ENCODE measurements around the gene NCLN.

DNA sequence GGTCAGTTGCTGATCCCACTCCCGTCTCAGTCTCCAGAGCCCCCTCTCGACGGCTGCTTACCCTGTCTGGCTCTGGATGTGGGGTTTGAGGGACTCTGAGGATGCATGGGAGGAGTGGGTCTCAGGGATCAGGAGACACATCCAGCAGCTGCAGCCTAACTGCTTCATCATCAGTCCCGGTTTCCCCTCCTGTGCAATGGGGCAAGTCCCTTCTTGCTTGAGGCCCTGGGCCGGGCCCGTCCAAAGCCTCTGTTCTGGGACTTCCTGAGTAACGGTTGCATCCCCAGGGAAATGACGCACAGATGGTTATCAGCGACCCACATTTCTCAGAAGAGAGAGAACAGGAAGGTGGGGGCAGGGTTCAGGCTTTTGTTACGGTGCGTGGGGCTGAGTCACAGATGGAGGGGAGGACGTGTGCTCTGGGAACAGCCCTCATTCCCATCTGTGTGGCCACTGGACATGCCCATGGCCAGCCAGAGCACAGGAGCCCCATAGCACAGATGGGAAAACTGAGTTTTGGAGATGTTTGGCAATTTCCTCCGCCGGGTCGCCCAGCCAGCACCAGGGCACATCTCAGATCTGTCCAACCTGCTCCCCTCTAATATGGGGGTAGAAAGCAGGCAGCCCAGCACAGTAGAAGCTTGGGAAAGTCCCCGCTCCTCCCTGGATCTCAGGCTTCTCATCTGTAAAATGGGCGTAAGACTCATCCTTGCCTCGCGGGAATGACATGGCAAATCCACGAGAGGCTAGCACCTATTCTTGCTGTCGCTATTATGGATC is 30.6 kb upstream of the NCLN start:
- TF ChIP-seq, protein P1, sequence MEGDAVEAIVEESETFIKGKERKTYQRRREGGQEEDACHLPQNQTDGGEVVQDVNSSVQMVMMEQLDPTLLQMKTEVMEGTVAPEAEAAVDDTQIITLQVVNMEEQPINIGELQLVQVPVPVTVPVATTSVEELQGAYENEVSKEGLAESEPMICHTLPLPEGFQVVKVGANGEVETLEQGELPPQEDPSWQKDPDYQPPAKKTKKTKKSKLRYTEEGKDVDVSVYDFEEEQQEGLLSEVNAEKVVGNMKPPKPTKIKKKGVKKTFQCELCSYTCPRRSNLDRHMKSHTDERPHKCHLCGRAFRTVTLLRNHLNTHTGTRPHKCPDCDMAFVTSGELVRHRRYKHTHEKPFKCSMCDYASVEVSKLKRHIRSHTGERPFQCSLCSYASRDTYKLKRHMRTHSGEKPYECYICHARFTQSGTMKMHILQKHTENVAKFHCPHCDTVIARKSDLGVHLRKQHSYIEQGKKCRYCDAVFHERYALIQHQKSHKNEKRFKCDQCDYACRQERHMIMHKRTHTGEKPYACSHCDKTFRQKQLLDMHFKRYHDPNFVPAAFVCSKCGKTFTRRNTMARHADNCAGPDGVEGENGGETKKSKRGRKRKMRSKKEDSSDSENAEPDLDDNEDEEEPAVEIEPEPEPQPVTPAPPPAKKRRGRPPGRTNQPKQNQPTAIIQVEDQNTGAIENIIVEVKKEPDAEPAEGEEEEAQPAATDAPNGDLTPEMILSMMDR (IDR thresholded peaks at IDR 0.05): no peak
- no peak for TF ChIP-seq POLR2A (IDR thresholded peaks at IDR 0.05)
